GM12892 (cell line): ENCODE measurements around the gene KCNK3.

Experiments
- DNase-seq: peaks from one replicate; pipeline ENCODE4 v3.0.0; 2011; ENCODE audit not compliant: insufficient read length
- FAIRE-seq: peaks from 2 replicates; lab custom pipeline; 2011; peaks lifted over from hg19 to GRCh38; lab: Jason Lieb, UNC
- POLR2A ChIP-seq: IDR thresholded peaks from 2 replicates; pipeline ENCODE4 v1.6.1; 2011; ENCODE audit warnings: low read depth, low read length, control low read depth
- POLR2AphosphoS5 ChIP-seq: IDR thresholded peaks from 2 replicates; pipeline ENCODE4 v1.6.1; 2011; ENCODE audit warnings: low read depth, low read length, control low read depth
- TAF1 ChIP-seq: IDR thresholded peaks from 2 replicates; pipeline ENCODE4 v1.6.1; 2011; ENCODE audit warnings: low read depth, mild to moderate bottlenecking, control low read depth, low read length, borderline replicate concordance

The KCNK3 gene

GRCh38 chr2:26696351-26696816, 3.9 kb downstream of the KCNK3 start:
- DNase-seq, result no peak
- TF ChIP-seq POLR2A, result no peak
- no peak for TF ChIP-seq TAF1
- no peak for TF ChIP-seq POLR2AphosphoS5
- FAIRE-seq, result no peak

- no peak for DNase-seq
- no peak for FAIRE-seq
- TF ChIP-seq POLR2AphosphoS5 (no peak), TAF1 (no peak)
These were observed 4.9 kb downstream of the KCNK3 start for GRCh38 chr2:26697425-26697824.

GRCh38 chr2:26699295-26699694, 6.8 kb downstream of the KCNK3 start:
- DNase-seq (no peak), FAIRE-seq (no peak)
- no peak for TF ChIP-seq POLR2A
- no peak for TF ChIP-seq TAF1
- no peak for TF ChIP-seq POLR2AphosphoS5

- no peak for TF ChIP-seq TAF1
- DNase-seq (no peak), FAIRE-seq (no peak)
These were observed 7.6 kb downstream of the KCNK3 start for GRCh38 chr2:26700078-26700477.

- DNase-seq (no peak), FAIRE-seq (no peak)
- no peak for TF ChIP-seq POLR2A
- no peak for TF ChIP-seq TAF1
- TF ChIP-seq POLR2AphosphoS5, result no peak
These were observed 9.1 kb downstream of the KCNK3 start for GRCh38 chr2:26701596-26701995.

GRCh38 chr2:26702025-26702424, 9.5 kb downstream of the KCNK3 start:
- TF ChIP-seq POLR2A (no peak), POLR2AphosphoS5 (no peak), TAF1 (no peak)
- FAIRE-seq, result no peak
- no peak for DNase-seq

- no peak for TF ChIP-seq TAF1
- DNase-seq (no peak), FAIRE-seq (no peak)
These were observed 12.0 kb downstream of the KCNK3 start for GRCh38 chr2:26704441-26704977.

GRCh38 chr2:26705126-26705525, 12.6 kb downstream of the KCNK3 start:
- DNase-seq (no peak), FAIRE-seq (no peak)
- no peak for TF ChIP-seq POLR2A
- no peak for TF ChIP-seq POLR2AphosphoS5
- no peak for TF ChIP-seq TAF1

- no peak for TF ChIP-seq TAF1
- TF ChIP-seq POLR2A, result no peak
- no peak for TF ChIP-seq POLR2AphosphoS5
- DNase-seq, result no peak
- no peak for FAIRE-seq
These were observed 13.6 kb downstream of the KCNK3 start for GRCh38 chr2:26706093-26706492.

GRCh38 chr2:26706616-26707473, 14.3 kb downstream of the KCNK3 start:
- no peak for FAIRE-seq
- TF ChIP-seq POLR2A (no peak), POLR2AphosphoS5 (no peak), TAF1 (no peak)

GRCh38 chr2:26707747-26708146, 15.2 kb downstream of the KCNK3 start:
- TF ChIP-seq TAF1, result no peak
- no peak for TF ChIP-seq POLR2AphosphoS5
- TF ChIP-seq POLR2A, result no peak
- FAIRE-seq (no peak), DNase-seq (no peak)

More at GRCh38 chr2:26706616-26707473, 14.3 kb downstream of the KCNK3 start:
- no peak for DNase-seq

GRCh38 chr2:26708457-26708856, 15.9 kb downstream of the KCNK3 start:
- DNase-seq (no peak), FAIRE-seq (no peak)
- TF ChIP-seq POLR2A (no peak), POLR2AphosphoS5 (no peak), TAF1 (no peak)
